B cell (primary cell): Measurements from ENCODE around the gene ABCG2. TPM values are rescaled to one million over a fixed set of nuclear protein-coding genes. Genes with fewer than 3 reads are reported as not detected.

Experiments used
- ATAC-seq: fragments of 200-7000 bp; cut with Tn5 transposase; one replicate; pipeline ENCODE4 v1.10.0; 2021; ENCODE audit warnings: low read depth, mild to moderate bottlenecking, moderate number of reproducible peaks, moderate library complexity
- CTCF ChIA-PET: fragments of 350-600 bp; sonication (Branson Sonifier 250); formaldehyde crosslinking; loops from one replicate; lab custom pipeline; 2021; ENCODE audit warnings: antibody characterized with exemption, inconsistent platforms; lab: Charles Lee
- POLR2A ChIA-PET: fragments of 350-600 bp; sonication (Branson Sonifier 250); formaldehyde crosslinking; loops from one replicate; lab custom pipeline; 2021; ENCODE audit warnings: antibody characterized with exemption; lab: Charles Lee
- DNase-seq: peaks from one replicate; pipeline ENCODE4 v3.0.0; 2013
- H2AFZ ChIP-seq: 2 replicates; pipeline ENCODE4 v1.6.1; 2012; ENCODE audit warnings: mild to moderate bottlenecking, low read depth, low read length; ENCODE audit not compliant: insufficient read depth, poor library complexity, severe bottlenecking
- H3K27ac ChIP-seq, 2 donors: 1 replicate in 1 of 2; 2 replicates in 1 of 2; pipeline ENCODE4 v1.5.1; 2012 to 2013; ENCODE audit warnings: low read length in 2 of 2, mild to moderate bottlenecking in 2 of 2, moderate library complexity in 1 of 2
- H3K27me3 ChIP-seq, 4 experiments: fragments of 200-600 bp in 1 of 4; sonication (generic) in 1 of 4; replicated peaks in 1 of 4; 1 replicate in 2 of 4; 2 replicates in 2 of 4; pipeline versions ENCODE4 v1.6.1 to v1.7.0; 2013 to 2016; ENCODE audit warnings: low read length in 3 of 4, mild to moderate bottlenecking in 2 of 4, mixed read lengths in 1 of 4, moderate library complexity in 1 of 4; ENCODE audit not compliant: insufficient read depth in 4 of 4, control insufficient read depth in 3 of 4; ENCODE audit errors: control extremely low read depth in 1 of 4
- H3K36me3 ChIP-seq, 2 experiments: replicated peaks in 1 of 2; 1 replicate in 1 of 2; 2 replicates in 1 of 2; pipeline versions ENCODE4 v1.6.1 to v1.7.1; 2013; ENCODE audit warnings: low read length in 1 of 2; ENCODE audit not compliant: insufficient read depth in 2 of 2, control insufficient read depth in 1 of 2; ENCODE audit errors: control extremely low read depth in 1 of 2, extremely low read depth in 1 of 2
- H3K4me1 ChIP-seq, 2 donors: fragments of 200-600 bp in 1 of 2; sonication (generic) in 1 of 2; 1 replicate in 1 of 2; 2 replicates in 1 of 2; pipeline versions ENCODE4 v1.5.1 to v1.6.1; 2013 to 2017; ENCODE audit warnings: low read length in 2 of 2; ENCODE audit not compliant: control insufficient read depth in 2 of 2, insufficient read depth in 2 of 2
- H3K4me2 ChIP-seq: replicated peaks from 2 replicates; pipeline ENCODE3; 2012; ENCODE audit warnings: mild to moderate bottlenecking, low read depth, low read length; ENCODE audit not compliant: poor library complexity, severe bottlenecking
- H3K4me3 ChIP-seq, 5 experiments: fragments of 200-600 bp in 1 of 5; sonication (generic) in 1 of 5; 1 replicate in 3 of 5; 2 replicates in 2 of 5; pipeline versions ENCODE4 v1.5.1 to v1.7.0; 2011 to 2016; ENCODE audit warnings: low read length in 4 of 5, mild to moderate bottlenecking in 4 of 5, low read depth in 2 of 5, control low read depth in 1 of 5, moderate library complexity in 1 of 5; ENCODE audit not compliant: insufficient read depth in 1 of 5; ENCODE audit errors: control extremely low read depth in 1 of 5, extremely low read depth in 1 of 5
- H3K79me2 ChIP-seq: fragments of 200-600 bp; sonication (generic); one replicate; pipeline ENCODE4 v1.6.0; 2016; ENCODE audit warnings: low read length; ENCODE audit not compliant: control insufficient read depth, insufficient read depth
- H3K9ac ChIP-seq: fragments of 200-600 bp; sonication (generic); 2 replicates; pipeline ENCODE4 v1.6.1; 2017; ENCODE audit warnings: mild to moderate bottlenecking, low read length, moderate library complexity
- H3K9me3 ChIP-seq, 3 donors: one replicate each; pipeline versions ENCODE4 v1.6.1 to v1.7.1; 2013; ENCODE audit warnings: low read length in 2 of 3; ENCODE audit not compliant: control insufficient read depth in 2 of 3, insufficient read depth in 1 of 3; ENCODE audit errors: control extremely low read depth in 1 of 3
- H4K20me1 ChIP-seq: 2 replicates; pipeline ENCODE4 v1.6.0; 2012; ENCODE audit warnings: mild to moderate bottlenecking, low read length; ENCODE audit not compliant: insufficient read depth, control insufficient read depth, poor library complexity, severe bottlenecking
- H3K27ac Mint-ChIP-seq: one replicate; pipeline ENCODE4 v1.8.0; 2021; ENCODE audit warnings: mixed read lengths
- H3K27me3 Mint-ChIP-seq: one replicate; pipeline ENCODE4 v1.8.0; 2021; ENCODE audit warnings: mixed read lengths
- H3K4me1 Mint-ChIP-seq: one replicate; pipeline ENCODE4 v1.8.0; 2021; ENCODE audit warnings: mixed read lengths
- H3K4me3 Mint-ChIP-seq: one replicate; pipeline ENCODE4 v1.8.0; 2021; ENCODE audit warnings: mixed read lengths
- H3K9me3 Mint-ChIP-seq: one replicate; pipeline ENCODE4 v1.8.0; 2022; ENCODE audit warnings: mixed read lengths; ENCODE audit not compliant: insufficient read depth
- EZH2 ChIP-seq: IDR thresholded peaks from 2 replicates; pipeline ENCODE4 v1.6.1; 2012; ENCODE audit warnings: borderline replicate concordance, low read depth, mild to moderate bottlenecking, moderate library complexity, low read length; ENCODE audit not compliant: insufficient read depth, poor library complexity, severe bottlenecking
- WGBS: methylation state at CpG from one replicate; pipeline ENCODE4 v1.1.5; 2013; ENCODE audit warnings: missing lambda C conversion rate; ENCODE audit not compliant: insufficient coverage; 5-methylcytosine and 5-hydroxymethylcytosine counted together
- intact Hi-C: fragments of 100-400 bp; cut with micrococcal nuclease; formaldehyde crosslinking; loops from one replicate; pipeline ENCODE4 v1.10.0; 2022
- polyA minus RNA-seq: library from RNA; depleted of rRNA, polyadenylated mRNA; stranded (reverse); fragments of >200 nt; gene quantifications from 2 replicates; pipeline ENCODE4 v1.2.3, GENCODE V29; 2012
- polyA plus RNA-seq: library from polyadenylated mRNA; depleted of rRNA; stranded (reverse); fragments of >200 nt; gene quantifications from 2 replicates; pipeline ENCODE4 v1.2.3, GENCODE V29; 2012
- total RNA-seq, 2 donors: library from RNA; stranded (reverse); fragments of 120-200 nt in 1 of 2; gene quantifications; 1 replicate in 1 of 2; 2 replicates in 1 of 2; pipeline versions ENCODE4 v1.2.3 to v1.2.4, GENCODE V29; 2013 to 2022
- TF ChIP-seq, protein P1 (sequence below): fragments of 200-600 bp; IDR thresholded peaks from one replicate; pipeline ENCODE4 v1.8.0; 2022; ENCODE audit warnings: antibody characterized with exemption, mild to moderate bottlenecking

The ABCG2 gene
- 0.07 TPM in 1 of 2 replicates, not detected in the other for total RNA-seq
- 0.30 TPM for total RNA-seq (2013)
- 0.01 and 0.06 TPM in 2 replicates for polyA plus RNA-seq
- polyA minus RNA-seq: 0.09 and 0.21 TPM in 2 replicates

DNA sequence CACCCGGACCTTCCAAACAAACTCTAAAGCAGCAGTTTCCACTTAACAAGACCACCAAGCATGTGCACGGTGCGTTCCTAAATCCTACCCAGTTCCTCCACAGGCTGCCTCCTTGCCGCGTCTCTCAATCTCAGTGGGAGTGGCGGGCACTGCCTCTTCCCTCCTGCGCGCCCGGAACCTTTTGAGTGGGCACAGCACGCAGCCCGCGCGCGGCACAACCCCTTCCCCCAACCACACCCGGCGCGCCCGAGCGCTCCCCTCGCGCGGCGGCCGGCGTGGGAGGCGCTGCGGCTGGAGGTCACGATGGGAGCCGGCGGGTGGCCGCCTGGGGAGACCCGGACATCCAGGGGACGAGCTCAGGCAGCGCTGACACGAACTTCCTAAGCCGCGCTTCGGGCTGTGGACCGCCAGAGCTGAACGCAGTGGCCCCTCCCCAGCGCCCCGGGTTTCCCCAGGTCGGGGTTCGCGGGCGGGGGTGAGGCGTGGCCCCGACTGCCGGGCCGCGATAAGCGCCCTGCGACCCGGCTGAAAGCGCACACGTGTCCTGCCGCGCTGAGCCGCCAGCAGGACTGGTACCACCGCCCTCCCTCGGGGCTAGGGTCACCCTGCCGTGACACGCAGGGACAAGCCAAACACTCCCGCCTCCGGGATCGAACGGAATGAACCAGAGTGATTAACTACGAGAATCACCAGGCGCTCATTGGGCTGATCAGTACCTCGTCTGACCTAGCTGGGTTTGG lies at the start of gene ABCG2:
TSS of gene ABCG2 (minus strand) at position 151 of the 740 bp plus-strand sequence. CDS start 18,644 bp downstream, outside the sequence.
- peak within 1 kb of the TSS; percentile 59 for H3K9ac ChIP-seq
- ChIA-PET POLR2A (no interaction called here), CTCF (no interaction called here)
- H3K4me1 ChIP-seq: peaks cover 6 to 12% of the 10 kb centered on the region in 2 donors
- H3K27me3 ChIP-seq: peaks cover 0 to 7% (median 0%) of the 10 kb centered on the region in 4 experiments
- DNase-seq (peak; percentile 51), ATAC-seq (peak; percentile 53)
- peak within 1 kb of the TSS; percentile 36 to 65 (median 52) for H3K4me3 ChIP-seq
- TF ChIP-seq, protein P1, sequence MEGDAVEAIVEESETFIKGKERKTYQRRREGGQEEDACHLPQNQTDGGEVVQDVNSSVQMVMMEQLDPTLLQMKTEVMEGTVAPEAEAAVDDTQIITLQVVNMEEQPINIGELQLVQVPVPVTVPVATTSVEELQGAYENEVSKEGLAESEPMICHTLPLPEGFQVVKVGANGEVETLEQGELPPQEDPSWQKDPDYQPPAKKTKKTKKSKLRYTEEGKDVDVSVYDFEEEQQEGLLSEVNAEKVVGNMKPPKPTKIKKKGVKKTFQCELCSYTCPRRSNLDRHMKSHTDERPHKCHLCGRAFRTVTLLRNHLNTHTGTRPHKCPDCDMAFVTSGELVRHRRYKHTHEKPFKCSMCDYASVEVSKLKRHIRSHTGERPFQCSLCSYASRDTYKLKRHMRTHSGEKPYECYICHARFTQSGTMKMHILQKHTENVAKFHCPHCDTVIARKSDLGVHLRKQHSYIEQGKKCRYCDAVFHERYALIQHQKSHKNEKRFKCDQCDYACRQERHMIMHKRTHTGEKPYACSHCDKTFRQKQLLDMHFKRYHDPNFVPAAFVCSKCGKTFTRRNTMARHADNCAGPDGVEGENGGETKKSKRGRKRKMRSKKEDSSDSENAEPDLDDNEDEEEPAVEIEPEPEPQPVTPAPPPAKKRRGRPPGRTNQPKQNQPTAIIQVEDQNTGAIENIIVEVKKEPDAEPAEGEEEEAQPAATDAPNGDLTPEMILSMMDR: no peak
- TF ChIP-seq EZH2: no peak
- H4K20me1 ChIP-seq: no peaks in the 10 kb centered on the region
- WGBS: under 1% methylated on average over 70 of the region's 70 CpGs
- Mint-ChIP-seq H3K27me3 (peaks cover 18% of the 10 kb centered on the region), H3K9me3 (no peaks in the 10 kb centered on the region), H3K4me1 (peaks cover 13% of the 10 kb centered on the region), H3K4me3 (peak within 1 kb of the TSS; percentile 80), H3K27ac (no peak within 1 kb of the TSS)
- H3K27ac ChIP-seq: no peak within 1 kb of the TSS
- no peaks in the 10 kb centered on the region for H3K79me2 ChIP-seq
- intact Hi-C loops: no loop called here
- H3K36me3 ChIP-seq: no peaks in the 10 kb centered on the region
- H3K9me3 ChIP-seq: no peaks in the 10 kb centered on the region
- peak within 1 kb of the TSS; percentile 79 for H2AFZ ChIP-seq
- peak within 1 kb of the TSS; percentile 82 for H3K4me2 ChIP-seq

DNA sequence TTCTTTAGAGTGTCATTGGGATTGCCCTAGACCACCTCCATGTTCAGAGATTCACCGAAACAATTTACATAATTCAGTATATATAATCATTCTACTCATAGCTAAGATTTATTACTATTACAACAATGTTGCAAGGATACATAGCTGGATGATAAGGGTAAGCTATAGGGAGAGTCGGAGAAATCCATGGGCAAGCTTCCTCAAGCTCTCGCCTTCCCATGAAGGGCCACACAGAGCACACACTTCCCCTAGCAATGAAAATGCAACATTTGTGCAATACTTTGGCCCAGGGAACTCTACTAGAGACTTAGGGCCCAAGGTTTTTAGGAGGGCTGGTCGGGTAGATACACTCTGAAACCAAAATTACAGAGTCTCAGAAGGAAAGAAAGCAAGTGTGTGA lies 49.7 kb upstream of the ABCG2 start:
- Histone ChIP-seq H3K79me2 (no peaks in the 10 kb centered on the region), H3K9me3 (no peaks in the 10 kb centered on the region), H3K9ac (no peak overlapping the region), H2AFZ (no peak overlapping the region), H3K27ac (no peak overlapping the region), H3K4me1 (no peaks in the 10 kb centered on the region), H3K4me2 (no peak overlapping the region), H3K27me3 (no peaks in the 10 kb centered on the region), H3K36me3 (no peaks in the 10 kb centered on the region), H4K20me1 (no peaks in the 10 kb centered on the region), H3K4me3 (no peak overlapping the region)
- ChIA-PET CTCF (interaction anchor here (1.2 to 1.9 kb wide), 5 partner anchors 11 to 299 kb away, joined by 3 to 11 read pairs (median 5); no protein-coding TSS in a partner anchor), POLR2A (no interaction called here)
- H3K27me3 Mint-ChIP-seq: no peaks in the 10 kb centered on the region
- no peaks in the 10 kb centered on the region for H3K9me3 Mint-ChIP-seq
- H3K4me1 Mint-ChIP-seq: no peaks in the 10 kb centered on the region
- ATAC-seq (no peak), DNase-seq (no peak)
- 57% methylated on average over 1 of the region's 4 CpGs for WGBS
- H3K27ac Mint-ChIP-seq: no peak overlapping the region
- intact Hi-C loops: no loop called here
- H3K4me3 Mint-ChIP-seq: no peak overlapping the region
- TF ChIP-seq, protein P1: no peak
- no peak for TF ChIP-seq EZH2
